Measurements from ENCODE around the gene LPO. TPM values are rescaled to one million over a fixed set of nuclear protein-coding genes. Genes with fewer than 3 reads are reported as not detected.

LPO gene
- total RNA-seq, 1 donor from 2014 or later, result 0.27 TPM

DNA sequence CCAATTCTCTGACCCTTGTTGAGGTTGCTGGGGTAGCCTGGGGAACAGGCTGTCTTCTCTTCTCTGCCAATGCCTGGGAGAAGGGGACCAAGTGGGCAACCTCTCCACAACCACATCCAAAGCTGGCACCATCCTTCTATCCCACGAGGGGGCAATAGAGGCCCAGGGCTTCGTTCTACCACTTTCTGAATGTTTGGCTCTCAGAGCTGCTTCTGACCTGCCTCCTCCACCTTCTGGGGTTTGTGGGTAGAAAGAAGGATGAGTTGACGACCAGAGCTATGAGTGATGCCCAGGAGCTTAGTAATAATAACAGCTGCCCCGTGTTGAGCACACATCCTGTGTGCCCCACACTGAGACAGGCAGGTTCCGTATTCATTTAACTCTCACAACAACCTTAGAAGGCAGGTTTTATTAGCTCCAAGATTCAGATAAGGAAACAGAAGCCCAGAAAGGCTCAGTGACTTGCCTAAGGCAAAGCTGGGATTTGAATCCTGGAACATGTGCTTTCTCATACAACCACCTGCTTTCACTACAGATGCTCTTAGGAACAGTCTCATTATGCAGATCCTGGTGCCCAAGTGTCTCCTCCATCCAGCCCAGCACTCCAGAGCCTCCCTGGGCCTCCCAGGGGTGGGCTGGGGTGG is 79.2 kb downstream of the LPO start:
- Mint-ChIP-seq H3K36me3 (peaks cover 20% of the 10 kb centered on the region), H3K27me3 (ENCODE audit: low read depth) (no peaks in the 10 kb centered on the region), H3K27ac (peak overlapping the region; percentile 39), H3K4me3 (no peak overlapping the region), H3K4me1 (no peaks in the 10 kb centered on the region), H3K9me3 (no peaks in the 10 kb centered on the region)
- TF ChIP-seq, protein P1, sequence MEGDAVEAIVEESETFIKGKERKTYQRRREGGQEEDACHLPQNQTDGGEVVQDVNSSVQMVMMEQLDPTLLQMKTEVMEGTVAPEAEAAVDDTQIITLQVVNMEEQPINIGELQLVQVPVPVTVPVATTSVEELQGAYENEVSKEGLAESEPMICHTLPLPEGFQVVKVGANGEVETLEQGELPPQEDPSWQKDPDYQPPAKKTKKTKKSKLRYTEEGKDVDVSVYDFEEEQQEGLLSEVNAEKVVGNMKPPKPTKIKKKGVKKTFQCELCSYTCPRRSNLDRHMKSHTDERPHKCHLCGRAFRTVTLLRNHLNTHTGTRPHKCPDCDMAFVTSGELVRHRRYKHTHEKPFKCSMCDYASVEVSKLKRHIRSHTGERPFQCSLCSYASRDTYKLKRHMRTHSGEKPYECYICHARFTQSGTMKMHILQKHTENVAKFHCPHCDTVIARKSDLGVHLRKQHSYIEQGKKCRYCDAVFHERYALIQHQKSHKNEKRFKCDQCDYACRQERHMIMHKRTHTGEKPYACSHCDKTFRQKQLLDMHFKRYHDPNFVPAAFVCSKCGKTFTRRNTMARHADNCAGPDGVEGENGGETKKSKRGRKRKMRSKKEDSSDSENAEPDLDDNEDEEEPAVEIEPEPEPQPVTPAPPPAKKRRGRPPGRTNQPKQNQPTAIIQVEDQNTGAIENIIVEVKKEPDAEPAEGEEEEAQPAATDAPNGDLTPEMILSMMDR (IDR thresholded peaks at IDR 0.05; ENCODE audit: unreplicated experiment), result peak; percentile 51
- DNase-seq (ENCODE audit: low spot score in 2 of 2, unreplicated experiment in 2 of 2), result peak; percentile 18 to 61

DNA sequence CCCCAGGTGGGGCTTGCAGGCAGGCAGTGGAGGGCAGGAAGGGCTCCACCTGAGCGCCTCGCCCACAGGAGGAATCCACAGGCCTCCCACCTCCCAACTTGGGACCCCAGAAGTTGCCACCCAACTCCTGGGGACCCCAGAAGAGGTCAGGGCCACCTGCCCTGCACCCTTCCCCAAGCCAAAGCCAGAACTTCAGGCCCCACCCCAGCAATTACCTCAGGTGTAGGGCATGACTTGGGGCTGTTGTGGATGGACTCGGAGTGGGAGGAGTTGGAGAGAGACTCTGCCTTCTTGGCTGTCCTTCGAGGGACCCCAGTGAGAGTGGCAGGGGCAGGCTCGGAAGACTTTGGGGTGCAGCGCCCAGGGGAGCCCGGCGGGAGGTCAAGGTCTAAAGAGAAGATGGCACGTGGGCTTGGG is 79.7 kb downstream of the LPO start:
- peak in 1 of 2 experiments; percentile 14 for DNase-seq (ENCODE audit: low spot score in 2 of 2, unreplicated experiment in 2 of 2)
- no peak overlapping the region for H3K27ac Mint-ChIP-seq
- no peaks in the 10 kb centered on the region for H3K27me3 Mint-ChIP-seq (ENCODE audit: low read depth)
- H3K4me3 Mint-ChIP-seq, result no peak overlapping the region
- no peaks in the 10 kb centered on the region for H3K9me3 Mint-ChIP-seq
- TF ChIP-seq, protein P1 (IDR thresholded peaks at IDR 0.05; ENCODE audit: unreplicated experiment), result no peak
- no peaks in the 10 kb centered on the region for H3K4me1 Mint-ChIP-seq
- H3K36me3 Mint-ChIP-seq, result peaks cover 20% of the 10 kb centered on the region

Other genes starting within 250 kb of the LPO start
- gene SRSF1, start 231.3 kb upstream of the LPO start, total RNA-seq, result 258 to 267 TPM (median 264 TPM) in 3 replicates
- 43.3 to 44.3 TPM (median 43.5 TPM) in 3 replicates for gene DYNLL2, start 155.2 kb upstream of the LPO start, total RNA-seq
- not detected in 3 replicates for gene OR4D1, start 90.2 kb upstream of the LPO start, total RNA-seq
- not detected in 3 replicates for gene OR4D2, start 71.6 kb upstream of the LPO start, total RNA-seq
- not detected in 3 replicates for gene EPX, start 45.9 kb upstream of the LPO start, total RNA-seq
- gene MKS1, start 19.3 kb upstream of the LPO start, total RNA-seq, result 31.5 to 35.8 TPM (median 32.9 TPM) in 3 replicates
- gene MPO, start 42.4 kb downstream of the LPO start, total RNA-seq, result not detected in 3 replicates
- gene TSPOAP1, start 90.2 kb downstream of the LPO start, total RNA-seq, result 87.2 to 88.8 TPM (median 88.4 TPM) in 3 replicates
- 76.8 to 90.7 TPM (median 86.6 TPM) in 3 replicates for gene SUPT4H1, start 113.6 kb downstream of the LPO start, total RNA-seq
- 38.7 to 40.3 TPM (median 39.0 TPM) in 3 replicates for gene RNF43, start 178.9 kb downstream of the LPO start, total RNA-seq
- gene HSF5, start 249.8 kb downstream of the LPO start, total RNA-seq, result 0.05 to 0.09 TPM in 2 of 3 replicates, not detected in the other